Natural killer cell (primary cell): Measurements from ENCODE around the gene SDR42E2. TPM values are rescaled to one million over a fixed set of nuclear protein-coding genes. Genes with fewer than 3 reads are reported as not detected.

ENCODE experiments used
- ATAC-seq, 3 donors: fragments of 150-1000 bp in 2 of 3; fragments of 200-7000 bp in 1 of 3; cut with Tn5 transposase; 1 replicate in 1 of 3; 2 replicates in 2 of 3; pipeline ENCODE4 v1.10.0; 2021; ENCODE audit warnings: mild to moderate bottlenecking in 2 of 3, moderate library complexity in 2 of 3
- DNase-seq, 2 donors: peaks; one replicate each; pipeline versions ENCODE4 v3.0.0 to v3.0.0-alpha.2; 2013 to 2021; ENCODE audit warnings: mixed read lengths in 1 of 2
- H3K27ac ChIP-seq: one replicate; pipeline ENCODE4 v1.5.1; 2013; ENCODE audit warnings: mild to moderate bottlenecking, low read length
- H3K27me3 ChIP-seq: one replicate; pipeline ENCODE4 v1.6.1; 2013; ENCODE audit warnings: low read length; ENCODE audit not compliant: control insufficient read depth, insufficient read depth
- H3K36me3 ChIP-seq: one replicate; pipeline ENCODE4 v1.6.1; 2013; ENCODE audit warnings: low read length; ENCODE audit not compliant: control insufficient read depth, insufficient read depth
- H3K4me1 ChIP-seq: one replicate; pipeline ENCODE4 v1.6.1; 2013; ENCODE audit warnings: low read length; ENCODE audit not compliant: control insufficient read depth, insufficient read depth
- H3K4me3 ChIP-seq: one replicate; pipeline ENCODE4 v1.5.1; 2013; ENCODE audit warnings: low read length
- H3K9me3 ChIP-seq: one replicate; pipeline ENCODE4 v1.6.1; 2013; ENCODE audit warnings: low read length; ENCODE audit not compliant: control insufficient read depth, insufficient read depth
- H3K27ac Mint-ChIP-seq, 2 donors: one replicate each; pipeline ENCODE4 v1.8.0; 2022; ENCODE audit warnings: mild to moderate bottlenecking in 2 of 2, mixed read lengths in 2 of 2, moderate library complexity in 1 of 2
- H3K27me3 Mint-ChIP-seq, 2 donors: one replicate each; pipeline ENCODE4 v1.8.0; 2022; ENCODE audit warnings: low read depth in 2 of 2, mixed read lengths in 2 of 2
- H3K36me3 Mint-ChIP-seq: one replicate; pipeline ENCODE4 v1.8.0; 2022; ENCODE audit warnings: mixed read lengths
- H3K4me1 Mint-ChIP-seq, 2 donors: one replicate each; pipeline ENCODE4 v1.8.0; 2022; ENCODE audit warnings: mixed read lengths in 2 of 2
- H3K4me3 Mint-ChIP-seq: one replicate; pipeline ENCODE4 v1.8.0; 2022; ENCODE audit warnings: mild to moderate bottlenecking, moderate library complexity, mixed read lengths
- H3K9me3 Mint-ChIP-seq, 2 donors: one replicate each; pipeline ENCODE4 v1.8.0; 2022; ENCODE audit warnings: mixed read lengths in 2 of 2
- CTCF ChIP-seq: fragments of 200-600 bp; IDR thresholded peaks from one replicate; pipeline ENCODE4 v1.8.0; 2022; ENCODE audit warnings: antibody characterized with exemption
- WGBS: methylation state at CpG from one replicate; pipeline ENCODE4 v1.1.7; 2013; ENCODE audit warnings: missing lambda C conversion rate; ENCODE audit not compliant: insufficient coverage; 5-methylcytosine and 5-hydroxymethylcytosine counted together
- intact Hi-C: fragments of 100-400 bp; cut with micrococcal nuclease; formaldehyde crosslinking; loops from one replicate; pipeline ENCODE4 v1.14.2; 2022
- total RNA-seq, 4 donors: library from RNA; stranded (reverse); fragments of 120-200 nt in 1 of 4; gene quantifications; one replicate each; pipeline versions ENCODE4 v1.2.3 to v1.2.4, GENCODE V29; 2013 to 2022

The SDR42E2 gene
- total RNA-seq, result 1 to 10 TPM in 1 of 3 donors, under 1 TPM in 2; 0.92 to 1.9 (median 0.93) TPM
- 2.7 TPM for total RNA-seq (2013)

- peaks cover 0 to 6% of the 10 kb centered on the region in 2 donors for H3K4me1 Mint-ChIP-seq
Measured at GRCh38 chr16:22161999-22162655, at the start of gene SDR42E2. Gene SDR42E2 (plus strand): TSS chr16:22162506. CDS start chr16:22165583, 3,077 bp downstream.

GRCh38 chr16:22116095-22116700, 46.1 kb upstream of the SDR42E2 start:
- Histone ChIP-seq H3K27me3 (no peaks in the 10 kb centered on the region), H3K4me3 (no peak overlapping the region), H3K27ac (no peak overlapping the region), H3K9me3 (no peaks in the 10 kb centered on the region), H3K4me1 (no peaks in the 10 kb centered on the region), H3K36me3 (no peaks in the 10 kb centered on the region)
- H3K4me1 Mint-ChIP-seq, result no peaks in the 10 kb centered on the region
- intact Hi-C loops, result no loop called here
- no peak overlapping the region for H3K4me3 Mint-ChIP-seq
- no peak for TF ChIP-seq CTCF
- no peaks in the 10 kb centered on the region for H3K9me3 Mint-ChIP-seq
- 92% methylated on average over 1 of the region's 2 CpGs for WGBS
- no peaks in the 10 kb centered on the region for H3K36me3 Mint-ChIP-seq
- ATAC-seq (no peak), DNase-seq (no peak)
- H3K27ac Mint-ChIP-seq, result no peak overlapping the region
- no peaks in the 10 kb centered on the region for H3K27me3 Mint-ChIP-seq

More at GRCh38 chr16:22161999-22162655, at the start of gene SDR42E2:
- Histone ChIP-seq H3K36me3 (no peaks in the 10 kb centered on the region), H3K4me3 (no peak within 1 kb of the TSS), H3K4me1 (peaks cover 3% of the 10 kb centered on the region), H3K9me3 (no peaks in the 10 kb centered on the region), H3K27ac (no peak within 1 kb of the TSS), H3K27me3 (peaks cover 3% of the 10 kb centered on the region)
- H3K27me3 Mint-ChIP-seq, result peaks cover 0 to 6% of the 10 kb centered on the region in 2 donors
- no peak for TF ChIP-seq CTCF
- intact Hi-C loops, result no loop called here
- H3K36me3 Mint-ChIP-seq, result no peaks in the 10 kb centered on the region
- DNase-seq (peak in 1 of 2 donors; percentile 71), ATAC-seq (peak; percentile 53 to 87 (median 70))
- no peak within 1 kb of the TSS for H3K27ac Mint-ChIP-seq
- WGBS, result 5% methylated on average over 39 of the region's 40 CpGs
- H3K4me3 Mint-ChIP-seq, result peak within 1 kb of the TSS; percentile 43
- peaks cover 0 to 4% of the 10 kb centered on the region in 2 donors for H3K9me3 Mint-ChIP-seq

- Histone ChIP-seq H3K4me3 (no peak overlapping the region), H3K4me1 (no peaks in the 10 kb centered on the region), H3K27me3 (no peaks in the 10 kb centered on the region), H3K9me3 (no peaks in the 10 kb centered on the region), H3K36me3 (no peaks in the 10 kb centered on the region), H3K27ac (no peak overlapping the region)
- WGBS, result 96% methylated on average over 2 of the region's 2 CpGs
- peaks cover 0 to 5% of the 10 kb centered on the region in 2 donors for H3K27me3 Mint-ChIP-seq
- no peak for TF ChIP-seq CTCF
- ATAC-seq, result no peak
- no peaks in the 10 kb centered on the region for H3K4me1 Mint-ChIP-seq
- intact Hi-C loops, result no loop called here
- H3K36me3 Mint-ChIP-seq, result no peaks in the 10 kb centered on the region
- no peak overlapping the region for H3K27ac Mint-ChIP-seq
- H3K9me3 Mint-ChIP-seq, result no peaks in the 10 kb centered on the region
- no peak overlapping the region for H3K4me3 Mint-ChIP-seq
- no peak for DNase-seq
Measured at GRCh38 chr16:22117609-22118008, 44.7 kb upstream of the SDR42E2 start.
